H1 (cell line): ENCODE measurements around the gene RPS27. TPM values are rescaled to one million over a fixed set of nuclear protein-coding genes. Genes with fewer than 3 reads are reported as not detected.
"Not testable (repeated sequence)": the region's sequence is repeated elsewhere in the genome, so short reads cannot be mapped to it uniquely, and the experiment has no call there.

ENCODE experiments used
- CTCF ChIA-PET: fragments of 300-600 bp; sonication (Branson Sonifier 250); formaldehyde crosslinking; loops from one replicate; lab custom pipeline; 2021; ENCODE audit not compliant: partially characterized antibody; lab: Charles Lee
- POLR2A ChIA-PET: fragments of 300-600 bp; sonication (Branson Sonifier 250); formaldehyde crosslinking; loops from one replicate; lab custom pipeline; 2021; ENCODE audit warnings: inconsistent platforms; ENCODE audit not compliant: partially characterized antibody; lab: Charles Lee
- DNase-seq, 2 experiments: peaks; one replicate each; pipeline versions ENCODE4 v3.0.0 to v3.0.0-alpha.2; 2010 to 2022; ENCODE audit warnings: low spot score in 2 of 2, low read depth in 1 of 2, mixed read lengths in 1 of 2
- FAIRE-seq: peaks from 2 replicates; lab custom pipeline; 2011; peaks lifted over from hg19 to GRCh38; lab: Jason Lieb, UNC
- H2AFZ ChIP-seq: 2 replicates; pipeline ENCODE4 v1.8.1; 2012; ENCODE audit warnings: low read length, inconsistent platforms
- H2AK5ac ChIP-seq: 2 replicates; pipeline ENCODE4 v1.6.1; 2013; ENCODE audit warnings: low read depth, low read length
- H2BK120ac ChIP-seq: replicated peaks from 2 replicates; pipeline ENCODE3; 2013; ENCODE audit warnings: low read depth, low read length, inconsistent platforms
- H2BK12ac ChIP-seq: 2 replicates; pipeline ENCODE4 v1.6.1; 2013; ENCODE audit warnings: low read depth, low read length
- H2BK15ac ChIP-seq: 2 replicates; pipeline ENCODE4 v1.6.1; 2013; ENCODE audit warnings: low read length
- H2BK20ac ChIP-seq: 2 replicates; pipeline ENCODE4 v1.6.1; 2013; ENCODE audit warnings: low read length
- H2BK5ac ChIP-seq: 2 replicates; pipeline ENCODE4 v1.6.1; 2013; ENCODE audit warnings: low read depth, low read length
- H3K14ac ChIP-seq: 2 replicates; pipeline ENCODE4 v1.6.1; 2013; ENCODE audit warnings: inconsistent platforms; ENCODE audit not compliant: insufficient read length
- H3K18ac ChIP-seq: 2 replicates; pipeline ENCODE4 v1.6.1; 2013; ENCODE audit warnings: low read length; ENCODE audit errors: extremely low read depth
- H3K23ac ChIP-seq: 2 replicates; pipeline ENCODE4 v1.6.1; 2013; ENCODE audit warnings: inconsistent platforms; ENCODE audit not compliant: insufficient read length
- H3K23me2 ChIP-seq: 2 replicates; pipeline ENCODE4 v1.6.1; 2013; ENCODE audit warnings: low read depth, low read length
- H3K27ac ChIP-seq: 2 replicates; pipeline ENCODE4 v1.6.1; 2011; ENCODE audit warnings: low read depth, low read length, inconsistent platforms
- H3K27me3 ChIP-seq, 4 experiments: replicated peaks in 1 of 4; 1 replicate in 1 of 4; 2 replicates in 3 of 4; pipeline versions ENCODE4 v1.6.1 to v1.8.1; 2011 to 2013; ENCODE audit warnings: low read length in 3 of 4, mild to moderate bottlenecking in 3 of 4, inconsistent platforms in 2 of 4, mixed read lengths in 2 of 4, moderate library complexity in 1 of 4; ENCODE audit not compliant: control insufficient read depth in 3 of 4, insufficient read depth in 3 of 4; ENCODE audit errors: extremely low read depth in 1 of 4
- H3K36me3 ChIP-seq, 4 experiments: 2 replicates each; pipeline versions ENCODE4 v1.6.1 to v1.8.1; 2011 to 2013; ENCODE audit warnings: mild to moderate bottlenecking in 4 of 4, low read length in 3 of 4, moderate library complexity in 2 of 4, control low read depth in 1 of 4, inconsistent platforms in 1 of 4; ENCODE audit not compliant: insufficient read depth in 4 of 4, control insufficient read depth in 2 of 4
- H3K4ac ChIP-seq: replicated peaks from 2 replicates; pipeline ENCODE3; 2013; ENCODE audit warnings: low read length, low read depth, mixed read lengths, inconsistent platforms; ENCODE audit not compliant: insufficient read length
- H3K4me1 ChIP-seq, 4 experiments: replicated peaks in 1 of 4; 1 replicate in 1 of 4; 2 replicates in 3 of 4; pipeline versions ENCODE4 v1.6.1 to v1.8.1; 2011 to 2013; ENCODE audit warnings: low read length in 3 of 4, inconsistent platforms in 2 of 4, mixed read lengths in 1 of 4; ENCODE audit not compliant: insufficient read depth in 4 of 4, control insufficient read depth in 3 of 4
- H3K4me2 ChIP-seq, 2 experiments: 2 replicates each; pipeline versions ENCODE4 v1.6.1 to v1.8.1; 2011 to 2013; ENCODE audit warnings: low read depth in 2 of 2, low read length in 2 of 2, control low read depth in 1 of 2, inconsistent platforms in 1 of 2, mild to moderate bottlenecking in 1 of 2; ENCODE audit not compliant: insufficient read depth in 1 of 2
- H3K4me3 ChIP-seq, 4 experiments: fragments of 200-600, 300-600 bp in 1 of 4; sonication (generic), shearing (Covaris generic), sonication (Bioruptor Twin) in 1 of 4; 2 replicates each; pipeline versions ENCODE4 v1.5.1 to v1.8.1; 2011 to 2016; ENCODE audit warnings: low read length in 4 of 4, low read depth in 3 of 4, control low read depth in 2 of 4, inconsistent platforms in 2 of 4, mild to moderate bottlenecking in 2 of 4, mixed read lengths in 1 of 4, moderate library complexity in 1 of 4; ENCODE audit not compliant: insufficient read depth in 2 of 4; ENCODE audit errors: extremely low read depth in 1 of 4
- H3K56ac ChIP-seq: replicated peaks from 2 replicates; pipeline ENCODE3; 2013; ENCODE audit warnings: low read depth, mild to moderate bottlenecking, mixed read lengths, low read length, inconsistent platforms; ENCODE audit not compliant: insufficient read length
- H3K79me1 ChIP-seq: 2 replicates; pipeline ENCODE4 v1.6.1; 2013; ENCODE audit warnings: low read depth, low read length, control low read depth
- H3K79me2 ChIP-seq, 2 experiments: 2 replicates each; pipeline versions ENCODE4 v1.6.1 to v1.8.1; 2012 to 2013; ENCODE audit warnings: low read length in 2 of 2, mild to moderate bottlenecking in 2 of 2, inconsistent platforms in 1 of 2; ENCODE audit not compliant: insufficient read depth in 2 of 2, control insufficient read depth in 1 of 2
- H3K9ac ChIP-seq, 4 experiments: replicated peaks in 1 of 4; 1 replicate in 1 of 4; 2 replicates in 3 of 4; pipeline versions ENCODE4 v1.6.1 to v1.8.1; 2011 to 2013; ENCODE audit warnings: low read depth in 3 of 4, low read length in 3 of 4, control low read depth in 2 of 4, mild to moderate bottlenecking in 2 of 4, moderate library complexity in 2 of 4, inconsistent platforms in 1 of 4; ENCODE audit errors: extremely low read depth in 1 of 4
- H3K9me3 ChIP-seq, 2 experiments: 2 replicates each; pipeline versions ENCODE4 v1.6.1 to v1.8.1; 2012 to 2013; ENCODE audit warnings: mild to moderate bottlenecking in 2 of 2, moderate library complexity in 2 of 2, control low read depth in 1 of 2, inconsistent platforms in 1 of 2, low read depth in 1 of 2, low read length in 1 of 2, mixed read lengths in 1 of 2; ENCODE audit not compliant: insufficient read depth in 2 of 2
- H4K20me1 ChIP-seq, 2 experiments: replicated peaks in 1 of 2; 2 replicates each; pipeline versions ENCODE3 to v1.8.1; 2011 to 2013; ENCODE audit warnings: inconsistent platforms in 2 of 2, low read length in 2 of 2, mild to moderate bottlenecking in 1 of 2; ENCODE audit not compliant: insufficient read depth in 2 of 2, control insufficient read depth in 1 of 2
- H4K5ac ChIP-seq: 2 replicates; pipeline ENCODE4 v1.6.1; 2013; ENCODE audit warnings: low read length, low read depth, mixed read lengths, inconsistent platforms; ENCODE audit not compliant: insufficient read length
- H4K8ac ChIP-seq: 2 replicates; pipeline ENCODE4 v1.8.0; 2013; ENCODE audit warnings: mild to moderate bottlenecking, moderate library complexity, low read length, inconsistent platforms; ENCODE audit not compliant: insufficient read depth; ENCODE audit errors: extremely low read depth
- H4K91ac ChIP-seq: replicated peaks from 2 replicates; pipeline ENCODE3; 2013; ENCODE audit warnings: low read length, mixed read lengths, inconsistent platforms; ENCODE audit not compliant: insufficient read length
- WGBS, 2 experiments: shearing (Covaris generic) in 1 of 2; methylation state at CpG; one replicate each; pipeline versions ENCODE4 v1.1.6 to v1.1.7; 2013 to 2015; ENCODE audit warnings: low lambda C conversion rate in 2 of 2, mixed read lengths in 2 of 2, inconsistent platforms in 1 of 2, low coverage in 1 of 2, missing lambda C conversion rate in 1 of 2; ENCODE audit not compliant: insufficient replicate concordance in 2 of 2, insufficient coverage in 1 of 2, insufficient read length in 1 of 2; ENCODE audit errors: extremely low coverage in 1 of 2, missing lambda C conversion rate in 1 of 2; 5-methylcytosine and 5-hydroxymethylcytosine counted together
- polyA plus RNA-seq, 7 experiments: library from polyadenylated mRNA; depleted of rRNA in 3 of 7; stranded (reverse) in 5 of 7; unstranded in 2 of 7; fragments of >200 nt in 5 of 7; fragments of 200-250 nt in 2 of 7; gene quantifications; 1 replicate in 5 of 7; 2 replicates in 1 of 7; 4 replicates in 1 of 7; pipeline versions ENCODE4 v1.2.1 to v1.2.3, GENCODE V29; 2011 to 2013; ENCODE audit warnings: missing spikeins in 2 of 7, mixed read lengths in 2 of 7
- total RNA-seq: library from RNA; stranded (reverse); fragmentation: NEBNext Ultra II Directional; extraction: Animal tissue kit (Norgen Biotek cat#: 25700); gene quantifications from 2 replicates; pipeline ENCODE4 v1.2.1, GENCODE V29; 2021

The RPS27 gene
- total and polyA plus RNA-seq, 2 of the 8 experiments (the other 6 are each of a cell fraction or from before 2014, with no cell fraction given) = 1,810 to 3,155 TPM

DNA sequence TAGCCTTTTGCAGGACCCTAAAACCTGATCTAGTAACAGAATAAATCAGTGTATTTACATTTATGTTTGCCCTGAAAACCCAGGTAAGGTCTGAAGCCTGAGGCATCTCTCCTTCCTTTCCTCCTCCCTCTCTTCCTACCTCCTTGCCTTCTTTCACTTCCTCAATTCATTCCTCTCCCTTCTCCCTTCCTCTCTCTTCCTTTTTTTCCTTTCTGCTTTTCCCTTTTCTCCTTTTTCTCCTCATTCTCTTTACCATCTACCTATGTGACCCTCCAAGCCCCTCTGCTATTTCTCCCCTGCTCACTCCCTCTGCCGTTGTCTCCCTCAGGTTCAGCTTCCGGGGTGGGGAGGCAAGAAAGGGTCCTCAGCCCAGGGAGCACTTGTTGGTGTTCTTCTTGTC is 8.8 kb upstream of the RPS27 start:
- not testable (repeated sequence) for H3K14ac ChIP-seq
- peaks cover 0 to 22% of the 10 kb centered on the region in 2 experiments; a peak in 2 of 4 replicates for H3K79me2 ChIP-seq

More for the DNA sequence above, 8.8 kb upstream of the RPS27 start:
- not testable (repeated sequence) for H3K18ac ChIP-seq, H3K27ac ChIP-seq, FAIRE-seq, H3K4me2 ChIP-seq, H2AK5ac ChIP-seq, H2BK120ac ChIP-seq, H3K56ac ChIP-seq, H3K23ac ChIP-seq, H2BK5ac ChIP-seq, H3K9me3 ChIP-seq, H2AFZ ChIP-seq, H4K8ac ChIP-seq, DNase-seq, H4K20me1 ChIP-seq, H3K4ac ChIP-seq, H3K4me3 ChIP-seq, H3K27me3 ChIP-seq, H2BK12ac ChIP-seq, H3K79me1 ChIP-seq, H2BK15ac ChIP-seq, H3K9ac ChIP-seq, H4K5ac ChIP-seq, H4K91ac ChIP-seq, H2BK20ac ChIP-seq
- peaks cover 18% of the 10 kb centered on the region for H3K23me2 ChIP-seq
- ChIA-PET CTCF (interaction anchor here (1.1 to 1.8 kb wide), 2 partner anchors 35 to 374 kb away, joined by 3 read pairs; partner anchors contain the start of gene DENND4B), POLR2A (interaction anchor here (0.7 to 11.6 kb wide), 5 partner anchors 8 to 220 kb away, joined by 3 to 276 read pairs (median 3); partner anchors contain the start of genes CREB3L4, RAB13, RPS27 and SLC39A1)
- H3K4me1 ChIP-seq = peaks cover 0 to 10% (median 9%) of the 10 kb centered on the region in 4 experiments; a peak in 5 of 7 replicates
- peaks cover 5 to 37% (median 25%) of the 10 kb centered on the region in 4 experiments; a peak in 7 of 8 replicates for H3K36me3 ChIP-seq
- 100% methylated on average over 1 of the region's 2 CpGs; no CpG with 5 or more reads in 1 of the 2 experiments for WGBS, 2 experiments
